ENCODE results near the gene MBIP. TPM values are rescaled to one million over a fixed set of nuclear protein-coding genes. Genes with fewer than 3 reads are reported as not detected.

Gene MBIP
- total RNA-seq, 2 experiments from 2014 or later = 26.8 to 27.8 TPM

- ChIA-PET POLR2A (no interaction called here), CTCF (no interaction called here)
Measured at GRCh38 chr14:36271939-36272907, 48.2 kb downstream of the MBIP start.

DNA sequence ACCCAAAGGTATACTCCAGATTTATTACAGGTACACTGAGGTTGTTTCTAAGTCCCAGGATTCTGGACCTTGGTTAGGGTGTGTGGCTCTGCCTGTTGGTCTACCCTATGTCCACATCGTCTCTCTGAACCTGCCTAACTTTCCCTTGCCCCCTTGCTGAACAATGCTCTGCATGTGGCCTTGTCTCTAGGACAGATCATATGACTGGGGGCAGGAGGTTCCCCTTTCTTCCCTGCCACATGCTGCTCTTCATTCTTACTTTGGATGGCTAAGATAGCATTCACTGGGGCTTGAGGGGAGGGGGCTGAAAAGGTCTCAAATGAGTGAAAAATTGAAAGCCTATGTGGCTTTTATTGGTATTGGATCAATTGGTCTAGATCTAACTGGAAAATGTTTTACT, 49.2 kb downstream of the MBIP start:
- POLR2A ChIA-PET = no interaction called here
- CTCF ChIA-PET = no interaction called here

DNA sequence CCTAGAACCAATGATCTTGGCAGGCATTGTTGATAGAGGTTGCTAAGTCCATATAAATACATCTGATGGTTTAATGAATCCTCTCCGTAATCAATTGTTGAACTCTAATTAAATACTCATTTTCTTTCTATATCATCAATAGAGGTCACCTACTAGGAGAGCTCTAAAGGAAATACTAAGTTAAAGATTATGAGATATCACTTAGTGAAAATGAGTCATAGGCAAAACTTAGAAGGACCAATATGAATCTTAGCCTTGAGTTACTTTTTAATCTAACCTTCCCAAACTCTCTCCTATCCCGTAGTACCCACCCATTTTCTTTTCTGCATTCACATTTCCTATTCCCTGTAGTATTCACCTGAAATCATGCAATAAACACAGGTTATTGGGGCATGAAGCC, 50.2 kb downstream of the MBIP start:
- CTCF ChIA-PET = no interaction called here
- POLR2A ChIA-PET = no interaction called here

- ChIA-PET CTCF (no interaction called here), POLR2A (no interaction called here)
Measured at GRCh38 chr14:36268121-36268520, 52.3 kb downstream of the MBIP start.

- ChIA-PET POLR2A (interaction anchor here (0.7 kb wide), 1 partner anchor 1385 kb away, joined by 3 read pairs; no protein-coding TSS in a partner anchor), CTCF (no interaction called here)
Measured at GRCh38 chr14:36264595-36264994, 55.8 kb downstream of the MBIP start.

DNA sequence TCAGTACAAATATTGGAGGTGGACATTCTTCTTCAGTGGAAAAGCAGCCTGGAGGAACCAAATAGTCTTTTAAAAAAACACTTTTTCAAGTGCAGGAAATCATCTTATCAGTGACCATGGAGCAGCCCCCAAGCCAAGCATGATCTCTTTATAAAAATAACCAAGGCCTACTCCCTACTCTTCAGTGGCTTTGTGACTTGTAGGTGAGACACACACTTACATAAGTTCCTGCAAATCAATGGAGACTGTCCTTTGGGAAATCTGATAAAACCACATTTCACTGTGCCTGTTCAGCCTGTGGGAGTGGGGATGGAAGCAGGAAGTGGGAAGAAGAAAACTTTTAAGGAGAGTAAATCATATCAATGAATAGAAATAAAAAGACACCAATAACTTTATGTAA, 56.3 kb downstream of the MBIP start:
- POLR2A ChIA-PET = no interaction called here
- CTCF ChIA-PET = no interaction called here

GRCh38 chr14:36260970-36261640, 59.3 kb downstream of the MBIP start:
- ChIA-PET CTCF (no interaction called here), POLR2A (no interaction called here)

- ChIA-PET POLR2A (no interaction called here), CTCF (no interaction called here)
Measured at GRCh38 chr14:36258241-36258640, 62.2 kb downstream of the MBIP start.

DNA sequence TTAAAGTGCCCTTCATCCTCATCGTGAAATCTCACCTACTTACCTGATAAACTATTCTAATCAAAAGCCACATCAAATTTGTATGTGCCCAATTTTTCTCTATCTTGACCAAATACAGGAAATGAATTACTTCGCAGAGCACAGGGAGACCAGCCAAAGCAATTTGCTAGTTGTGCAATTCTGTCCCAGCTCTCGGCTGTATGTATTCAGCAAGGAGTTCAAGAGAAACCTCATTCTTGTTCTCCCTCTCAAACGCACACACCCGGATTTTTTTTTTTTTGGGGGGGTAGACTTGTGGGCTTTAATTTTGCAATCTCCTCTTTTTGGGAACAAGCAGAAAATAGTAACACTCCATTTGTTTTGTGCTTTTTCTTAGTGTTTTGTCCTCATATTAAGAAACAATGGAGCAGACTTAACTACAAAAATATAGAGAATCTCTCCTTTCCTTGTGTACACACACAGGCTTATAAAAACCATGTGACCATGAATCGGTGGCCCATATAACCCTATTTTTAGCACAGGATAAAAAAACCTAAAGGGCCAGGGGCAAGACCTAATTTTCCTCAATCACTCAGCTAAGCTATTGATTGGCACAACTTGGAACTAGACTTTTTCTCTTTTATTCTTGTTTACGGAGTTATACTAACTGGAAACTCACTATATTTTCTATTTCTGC, 64.2 kb downstream of the MBIP start:
- ChIA-PET CTCF (no interaction called here), POLR2A (no interaction called here)

DNA sequence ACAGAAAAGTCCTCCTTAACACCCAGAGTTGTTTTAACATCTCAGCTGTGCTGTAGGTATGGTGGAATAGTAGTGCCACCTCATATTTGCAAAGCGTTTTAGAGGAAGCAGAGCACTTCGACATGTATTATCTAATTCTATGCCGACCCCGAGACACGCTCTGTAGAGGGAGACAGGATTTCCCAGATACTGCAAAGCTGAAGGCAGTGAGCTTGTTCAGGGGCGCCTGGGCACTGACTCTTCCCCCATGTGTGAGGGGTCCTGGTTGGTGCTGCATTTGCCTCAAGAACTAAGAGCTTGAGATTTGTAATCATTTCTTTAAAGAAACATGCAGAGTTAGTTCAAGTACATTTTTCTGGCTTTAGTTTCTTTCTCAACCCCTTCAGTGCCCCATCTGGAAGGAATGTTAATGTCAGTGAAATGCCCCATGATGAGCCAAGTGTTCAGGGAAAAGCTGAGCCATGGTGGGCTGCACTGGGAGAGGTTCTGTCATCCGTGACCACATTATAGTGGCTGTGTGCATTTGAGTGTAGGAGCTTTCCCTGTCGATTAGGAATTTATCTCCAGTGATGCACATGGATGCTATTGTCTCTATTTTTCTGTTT, 66.3 kb downstream of the MBIP start:
- CTCF ChIA-PET = no interaction called here
- POLR2A ChIA-PET = no interaction called here

Other genes with a start within 250 kb of the MBIP start
- not detected for gene PTCSC3, start 143.9 kb downstream of the MBIP start, total RNA-seq
- gene NKX2-1, start 199.6 kb upstream of the MBIP start, total RNA-seq = not detected

Data from activated CD8-positive, alpha-beta memory T cell treated with anti-CD3 and anti-CD28 coated beads for 36 hours (primary cell).